Neural cell (in vitro differentiated cells): ENCODE data around the gene LHX5. TPM values are rescaled to one million over a fixed set of nuclear protein-coding genes. Genes with fewer than 3 reads are reported as not detected.

Experiments used
- H2AFZ ChIP-seq: fragments of 200-600, 300-800 bp; sonication (generic), shearing (Covaris generic); 2 replicates; pipeline ENCODE4 v1.6.0; 2014; ENCODE audit warnings: low read depth, mild to moderate bottlenecking, antibody characterized with exemption, low read length, moderate library complexity
- H3F3A ChIP-seq: fragments of 200-600 bp; shearing (Covaris generic); 2 replicates; pipeline ENCODE4 v1.6.1; 2016; ENCODE audit warnings: mild to moderate bottlenecking, moderate library complexity, mixed read lengths, antibody characterized with exemption, low read length; ENCODE audit not compliant: insufficient read depth, poor library complexity, severe bottlenecking
- H3K27ac ChIP-seq: fragments of 200-600, 300-800 bp; sonication (generic), shearing (Covaris generic); 2 replicates; pipeline ENCODE4 v1.5.1; 2014; ENCODE audit warnings: mild to moderate bottlenecking, low read length, moderate library complexity
- H3K27me3 ChIP-seq: fragments of 300-800, 200-600 bp; sonication (generic), shearing (Covaris generic); 2 replicates; pipeline ENCODE4 v1.6.0; 2014; ENCODE audit warnings: mild to moderate bottlenecking, low read depth, low read length, moderate library complexity; ENCODE audit not compliant: insufficient read depth
- H3K36me3 ChIP-seq: fragments of 300-800, 200-600 bp; sonication (generic), shearing (Covaris generic); 2 replicates; pipeline ENCODE4 v1.5.1; 2014; ENCODE audit warnings: mild to moderate bottlenecking, antibody characterized with exemption, low read length, moderate library complexity; ENCODE audit not compliant: insufficient read depth
- H3K4me2 ChIP-seq: fragments of 300-800, 200-600 bp; sonication (generic), shearing (Covaris generic); 2 replicates; pipeline ENCODE4 v1.6.0; 2014; ENCODE audit warnings: mild to moderate bottlenecking, low read length
- H3K4me3 ChIP-seq: fragments of 300-800, 200-600 bp; sonication (generic), shearing (Covaris generic); 2 replicates; pipeline ENCODE4 v1.5.1; 2014; ENCODE audit warnings: mild to moderate bottlenecking, low read length, moderate library complexity
- H3K79me2 ChIP-seq: fragments of 200-600 bp; shearing (Covaris generic); replicated peaks from 2 replicates; pipeline ENCODE4 v1.6.0; 2014; ENCODE audit warnings: mild to moderate bottlenecking, low read length, moderate library complexity; ENCODE audit not compliant: insufficient read depth
- H3K9ac ChIP-seq: fragments of 300-800, 200-600 bp; sonication (generic), shearing (Covaris generic); 2 replicates; pipeline ENCODE4 v1.6.1; 2016; ENCODE audit warnings: mild to moderate bottlenecking, low read length, mixed read lengths
- H3K9me2 ChIP-seq: fragments of 200-600 bp; shearing (Covaris generic); 2 replicates; pipeline ENCODE4 v1.6.1; 2016; ENCODE audit warnings: mild to moderate bottlenecking, low read length, mixed read lengths; ENCODE audit not compliant: insufficient read depth
- H3K9me3 ChIP-seq: fragments of 200-600, 300-800 bp; sonication (generic), shearing (Covaris generic); 2 replicates; pipeline ENCODE4 v1.6.1; 2016; ENCODE audit warnings: mild to moderate bottlenecking, mixed run types, low read length, moderate library complexity, mixed read lengths
- H4K20me1 ChIP-seq: fragments of 200-600 bp; shearing (Covaris generic); 2 replicates; pipeline ENCODE4 v1.6.1; 2016; ENCODE audit warnings: mild to moderate bottlenecking, mixed run types; ENCODE audit not compliant: insufficient read depth
- CTCF ChIP-seq: fragments of 450-650 bp; IDR thresholded peaks from 2 replicates; pipeline ENCODE4 v1.5.1; 2014; ENCODE audit warnings: antibody characterized with exemption, mild to moderate bottlenecking, moderate library complexity; ENCODE audit not compliant: poor library complexity, severe bottlenecking
- EP300 ChIP-seq: fragments of 450-650 bp; conservative IDR thresholded peaks from 2 replicates; pipeline ENCODE4 v1.6.1; 2014; ENCODE audit warnings: antibody characterized with exemption, mild to moderate bottlenecking, moderate library complexity; ENCODE audit not compliant: poor library complexity, severe bottlenecking
- EZH2 ChIP-seq: fragments of 200-600, 300-800 bp; shearing (Covaris generic), sonication (generic); IDR thresholded peaks from 2 replicates; pipeline ENCODE4 v1.6.1; 2014; ENCODE audit warnings: antibody characterized with exemption, low read length, borderline replicate concordance, mild to moderate bottlenecking; ENCODE audit not compliant: insufficient read depth, poor library complexity, severe bottlenecking
- MXI1 ChIP-seq: fragments of 450-650 bp; conservative IDR thresholded peaks from 2 replicates; pipeline ENCODE4 v1.6.1; 2014; ENCODE audit warnings: antibody characterized with exemption, mild to moderate bottlenecking; ENCODE audit not compliant: poor library complexity, severe bottlenecking
- POLR2AphosphoS5 ChIP-seq: IDR thresholded peaks from 2 replicates; pipeline ENCODE4 v1.6.1; 2012
- RAD21 ChIP-seq: fragments of 450-650 bp; conservative IDR thresholded peaks from 2 replicates; pipeline ENCODE4 v1.6.1; 2014; ENCODE audit warnings: antibody characterized with exemption, mild to moderate bottlenecking, moderate library complexity
- REST ChIP-seq: IDR thresholded peaks from 2 replicates; pipeline ENCODE4 v1.6.1; 2012; ENCODE audit warnings: borderline replicate concordance
- SMC3 ChIP-seq: fragments of 450-650 bp; conservative IDR thresholded peaks from 2 replicates; pipeline ENCODE4 v1.6.1; 2014; ENCODE audit warnings: antibody characterized with exemption, mild to moderate bottlenecking, moderate library complexity; ENCODE audit not compliant: poor library complexity
- TAF1 ChIP-seq: IDR thresholded peaks from 2 replicates; pipeline ENCODE4 v1.6.1; 2012; ENCODE audit warnings: low read depth
- polyA plus RNA-seq: library from polyadenylated mRNA; depleted of rRNA; stranded (reverse); fragments of >200 nt; gene quantifications from 2 replicates; pipeline ENCODE4 v1.2.3, GENCODE V29; 2014

The LHX5 gene
- polyA plus RNA-seq, 1 donor from 2014 or later = 3.8 TPM

- no peak overlapping the region for H3K4me3 ChIP-seq
- no peak overlapping the region for H2AFZ ChIP-seq
- TF ChIP-seq REST (no peak), POLR2AphosphoS5 (no peak), EP300 (no peak), RAD21 (no peak), SMC3 (no peak), MXI1 (no peak), EZH2 (no peak), TAF1 (no peak), CTCF (no peak)
Measured at GRCh38 chr12:113424456-113424855, 47.2 kb downstream of the LHX5 start.

GRCh38 chr12:113422886-113423669 lies 48.6 kb downstream of the LHX5 start:
- H3K36me3 ChIP-seq = no peaks in the 10 kb centered on the region
- H3K9me2 ChIP-seq = no peaks in the 10 kb centered on the region
- no peaks in the 10 kb centered on the region for H3K9me3 ChIP-seq
- H4K20me1 ChIP-seq = no peaks in the 10 kb centered on the region
- no peaks in the 10 kb centered on the region for H3K27me3 ChIP-seq
- H3K79me2 ChIP-seq = no peaks in the 10 kb centered on the region
- no peak overlapping the region for H3K9ac ChIP-seq
- no peaks in the 10 kb centered on the region for H3F3A ChIP-seq
- H3K4me2 ChIP-seq = no peak overlapping the region
- no peak for TF ChIP-seq REST
- TF ChIP-seq TAF1 = no peak
- H3K27ac ChIP-seq = no peak overlapping the region
- H3K4me3 ChIP-seq = no peak overlapping the region
- H2AFZ ChIP-seq = no peak overlapping the region

More at GRCh38 chr12:113424456-113424855, 47.2 kb downstream of the LHX5 start:
- Histone ChIP-seq H3K27me3 (no peaks in the 10 kb centered on the region), H3K9me3 (no peaks in the 10 kb centered on the region), H3K4me2 (no peak overlapping the region), H3K9ac (no peak overlapping the region), H4K20me1 (no peaks in the 10 kb centered on the region), H3K36me3 (no peaks in the 10 kb centered on the region), H3F3A (no peaks in the 10 kb centered on the region), H3K79me2 (no peaks in the 10 kb centered on the region), H3K27ac (no peak overlapping the region), H3K9me2 (no peaks in the 10 kb centered on the region)
